ENCODE results near the gene NEK9.

GRCh38 chr14:75140620-75141019 lies 13.8 kb upstream of the NEK9 start:
- no peak for TF ChIP-seq CTCF (IDR thresholded peaks at IDR 0.05; ENCODE audit: poor library complexity, severe bottlenecking)
- no peak for TF ChIP-seq POLR2AphosphoS5 (IDR thresholded peaks at IDR 0.05)
- no peak for TF ChIP-seq REST (IDR thresholded peaks at IDR 0.05; ENCODE audit: borderline replicate concordance)
- no peak for TF ChIP-seq RAD21 (conservative IDR thresholded peaks at IDR 0.05)

All from neural cell (in vitro differentiated cells).